Activated CD4-positive, CD25-positive, alpha-beta regulatory T cell treated with anti-CD3 and anti-CD28 coated beads, Interleukin-2, amount 50 U/mL, for 72 hours (primary cell): ENCODE results near the gene EPB41.
A peak's percentile ranks its signal among the peaks of the same experiment; 100 is the strongest.
"Not testable (repeated sequence)": the region's sequence is repeated elsewhere in the genome, so short reads cannot be mapped to it uniquely, and the experiment has no call there.

Source experiments
- DNase-seq: peaks from one replicate; pipeline ENCODE4 v3.0.0; 2021

Gene EPB41

DNA sequence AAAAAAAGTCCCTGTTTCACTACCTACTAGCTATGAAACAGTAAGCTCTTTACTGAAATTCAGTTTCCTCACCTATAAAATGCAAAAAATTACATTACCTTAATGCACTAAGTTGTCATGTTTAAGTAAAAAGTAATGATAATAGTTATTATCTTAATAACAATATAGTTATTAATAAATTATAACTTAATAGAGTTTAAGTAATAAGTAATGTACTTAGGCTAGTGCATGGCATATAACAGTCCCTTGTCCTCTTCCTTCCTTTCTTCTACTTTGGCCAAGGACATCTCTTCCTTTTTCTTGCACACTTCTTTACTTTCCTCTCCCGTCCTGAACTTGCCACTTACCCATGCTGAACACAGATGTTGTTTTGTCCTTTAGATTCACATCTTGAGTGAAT is 200.3 kb downstream of the EPB41 start:
- DNase-seq = no peak

DNA sequence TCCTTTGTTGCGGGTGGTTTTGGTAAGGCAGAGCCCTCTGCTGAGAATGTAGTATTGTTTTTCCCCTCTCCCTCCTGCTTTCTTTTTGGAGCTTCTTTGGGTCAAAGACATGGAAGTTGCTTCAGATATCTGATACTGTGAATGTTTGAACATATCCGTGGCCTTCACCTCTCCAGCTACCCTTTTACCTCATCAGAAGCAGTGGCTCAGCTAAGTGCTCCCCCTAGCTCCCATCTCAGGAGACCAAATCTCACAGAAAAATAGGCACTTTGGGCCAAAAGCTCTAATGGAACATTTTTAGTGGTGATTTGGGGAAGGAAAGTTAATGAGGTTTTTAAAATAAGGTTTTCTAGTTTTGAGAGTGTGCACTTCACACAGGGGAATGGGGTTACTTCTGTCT is 203.0 kb downstream of the EPB41 start:
- DNase-seq = no peak

DNA sequence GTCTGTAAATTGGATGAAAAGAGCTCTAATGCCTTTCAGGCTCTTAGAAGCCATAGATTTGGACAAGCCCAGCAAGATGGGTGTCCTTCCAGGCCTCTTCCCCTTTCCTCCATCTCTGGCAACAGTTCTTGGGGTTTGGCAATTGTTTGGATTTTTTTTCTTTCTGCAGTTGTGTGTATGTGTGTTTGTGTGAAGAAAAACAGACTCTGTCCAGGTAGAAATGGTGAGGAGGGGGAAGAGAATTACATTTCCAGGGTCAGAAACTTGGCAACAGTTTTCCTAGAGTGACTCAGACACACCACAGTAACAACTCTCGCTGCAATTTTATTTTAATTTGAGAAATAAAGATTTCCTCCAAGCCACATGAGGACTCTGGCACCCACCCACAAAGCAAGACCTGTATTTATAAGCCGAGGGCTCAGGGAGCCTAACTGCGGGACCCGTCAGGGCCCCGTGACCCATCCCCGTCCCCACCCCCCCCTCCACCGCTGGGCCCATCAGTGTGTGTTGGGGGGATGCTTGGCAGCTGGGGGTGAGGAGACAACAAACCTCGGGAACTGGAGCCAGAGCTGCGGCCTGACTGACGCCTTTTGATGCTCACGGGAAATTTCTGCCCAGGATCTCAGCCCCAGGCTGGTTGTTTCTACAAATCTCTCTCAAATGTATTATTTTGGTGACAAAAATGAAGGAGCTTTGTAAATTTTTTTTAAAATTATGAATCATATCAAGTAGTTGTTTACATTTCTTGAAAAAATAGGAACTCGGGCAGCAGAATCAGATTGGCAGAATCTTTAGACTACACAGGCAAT is 205.0 kb downstream of the EPB41 start:
- no peak for DNase-seq

DNA sequence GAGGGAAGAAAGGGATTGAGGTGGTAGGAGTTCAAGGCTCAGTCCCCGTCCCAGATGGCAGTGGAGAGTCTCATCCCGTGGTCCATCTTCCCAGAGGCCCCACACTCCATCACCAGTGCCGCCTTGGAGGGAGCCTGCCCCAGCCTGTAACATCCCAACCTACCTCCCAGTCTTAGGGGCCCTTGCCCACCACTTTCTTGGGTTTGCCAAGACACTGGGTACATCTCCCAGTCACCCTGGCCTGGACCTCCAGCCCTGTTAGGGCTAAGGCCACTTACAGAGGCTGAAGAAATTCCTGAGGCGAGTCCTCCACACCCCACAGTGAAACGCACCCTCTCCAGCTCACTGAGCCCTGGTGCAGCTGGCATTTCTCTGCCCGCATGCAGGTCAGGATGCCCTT is 206.0 kb downstream of the EPB41 start:
- DNase-seq = no peak

DNA sequence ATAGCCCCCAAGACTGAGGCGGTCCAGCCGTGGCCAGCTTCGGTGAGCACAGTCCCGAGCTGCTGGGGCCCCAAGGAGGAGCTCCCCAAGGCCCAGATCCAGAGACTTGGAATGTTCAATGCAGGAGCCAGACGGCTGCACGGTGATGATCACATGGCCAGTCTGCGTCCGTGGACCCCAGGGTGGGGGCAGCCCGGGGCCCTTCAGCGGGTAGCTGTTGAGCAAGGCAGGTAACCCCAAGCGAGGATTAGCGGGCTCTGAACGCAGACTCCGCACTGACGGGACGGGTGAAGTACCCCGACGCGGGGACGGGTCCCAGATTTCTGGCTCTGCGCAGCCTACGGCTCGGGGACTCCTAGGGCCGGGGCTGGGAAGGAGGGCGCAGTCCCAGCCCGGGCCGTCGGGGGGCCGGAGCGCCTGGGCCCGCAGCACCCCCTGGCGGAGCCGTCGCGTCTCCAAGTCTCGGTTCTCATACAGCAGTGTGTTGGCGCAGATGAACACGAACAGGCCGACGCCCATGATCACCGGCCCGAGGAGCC is 206.6 kb downstream of the EPB41 start:
- peak; percentile 67 for DNase-seq

DNA sequence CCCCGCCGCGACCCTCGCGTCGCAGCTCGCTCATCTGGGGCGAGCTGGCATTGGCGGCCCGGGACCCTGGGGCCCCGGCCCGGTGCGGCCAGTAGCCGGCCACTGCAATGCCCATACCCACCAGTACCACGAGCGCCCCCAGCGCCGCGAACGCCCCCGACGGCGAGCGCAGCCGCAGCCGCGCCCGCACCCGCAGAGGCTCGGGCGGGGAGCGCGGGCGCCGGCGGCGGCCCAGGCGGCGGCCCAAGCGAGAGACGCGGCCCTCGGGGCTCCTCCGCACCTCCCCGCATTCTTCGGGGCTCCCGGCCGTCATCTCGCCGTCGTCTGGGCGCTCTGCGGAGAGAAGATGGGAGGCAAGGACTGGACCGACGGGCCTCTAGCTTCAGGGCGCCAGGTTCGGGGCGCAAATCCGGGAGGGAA is 207.2 kb downstream of the EPB41 start:
- DNase-seq = no peak

DNA sequence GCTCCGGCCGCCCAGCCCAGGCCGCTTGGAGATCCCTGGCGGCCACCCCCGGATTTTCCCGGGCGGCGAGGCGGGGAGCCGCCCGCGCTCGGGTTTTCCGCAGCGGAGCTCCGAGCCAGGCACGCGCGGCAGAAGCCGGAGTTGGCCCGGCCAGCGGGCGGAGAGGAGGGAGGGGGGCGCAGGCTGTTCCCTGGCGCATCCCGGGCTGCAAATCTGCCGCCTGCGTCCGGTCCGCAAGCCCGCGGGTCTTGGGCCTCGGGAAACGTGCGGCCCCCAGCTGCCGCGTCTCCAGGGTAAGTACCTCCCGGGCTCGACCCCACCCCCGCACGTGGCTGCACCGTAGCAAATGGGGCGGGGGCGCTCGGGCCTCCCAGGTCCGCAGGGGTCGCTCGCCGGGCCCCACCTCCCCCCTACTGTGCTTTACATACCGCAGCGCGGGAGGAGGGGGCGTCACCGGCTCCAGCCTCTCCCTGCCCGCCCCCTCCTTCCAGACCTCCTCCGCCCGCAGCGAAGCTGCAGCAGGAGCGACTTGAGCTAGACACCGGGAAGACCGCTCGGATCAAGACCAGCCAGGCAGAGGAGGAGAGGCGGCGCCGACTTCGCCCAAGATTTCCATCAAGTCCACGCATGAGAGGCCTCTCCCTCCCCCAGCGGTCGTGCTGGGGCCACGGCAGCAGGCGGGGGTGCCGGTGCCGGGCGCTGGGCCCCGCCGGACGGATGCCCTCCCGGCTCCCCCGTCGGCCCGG is 207.7 kb downstream of the EPB41 start:
- DNase-seq = no peak

DNA sequence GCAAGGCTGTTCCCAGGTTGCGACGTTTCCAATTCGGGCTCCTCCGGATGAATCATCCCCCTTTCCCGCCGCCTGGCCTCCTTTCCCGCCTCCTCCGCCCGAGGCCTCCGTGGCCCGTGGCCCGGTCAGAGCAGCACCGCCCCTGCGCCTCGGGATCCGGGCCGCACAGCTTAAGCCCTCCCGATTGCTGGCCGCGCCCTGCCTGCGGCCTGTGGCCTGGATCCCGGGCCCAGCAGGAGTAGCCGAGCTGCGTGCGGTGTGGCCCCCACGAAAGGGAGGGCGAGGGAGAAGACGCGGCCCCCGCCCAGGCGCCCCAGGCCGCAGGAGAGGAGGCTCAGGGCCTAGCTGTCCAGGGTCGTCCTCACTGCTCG is 208.3 kb downstream of the EPB41 start:
- no peak for DNase-seq

DNA sequence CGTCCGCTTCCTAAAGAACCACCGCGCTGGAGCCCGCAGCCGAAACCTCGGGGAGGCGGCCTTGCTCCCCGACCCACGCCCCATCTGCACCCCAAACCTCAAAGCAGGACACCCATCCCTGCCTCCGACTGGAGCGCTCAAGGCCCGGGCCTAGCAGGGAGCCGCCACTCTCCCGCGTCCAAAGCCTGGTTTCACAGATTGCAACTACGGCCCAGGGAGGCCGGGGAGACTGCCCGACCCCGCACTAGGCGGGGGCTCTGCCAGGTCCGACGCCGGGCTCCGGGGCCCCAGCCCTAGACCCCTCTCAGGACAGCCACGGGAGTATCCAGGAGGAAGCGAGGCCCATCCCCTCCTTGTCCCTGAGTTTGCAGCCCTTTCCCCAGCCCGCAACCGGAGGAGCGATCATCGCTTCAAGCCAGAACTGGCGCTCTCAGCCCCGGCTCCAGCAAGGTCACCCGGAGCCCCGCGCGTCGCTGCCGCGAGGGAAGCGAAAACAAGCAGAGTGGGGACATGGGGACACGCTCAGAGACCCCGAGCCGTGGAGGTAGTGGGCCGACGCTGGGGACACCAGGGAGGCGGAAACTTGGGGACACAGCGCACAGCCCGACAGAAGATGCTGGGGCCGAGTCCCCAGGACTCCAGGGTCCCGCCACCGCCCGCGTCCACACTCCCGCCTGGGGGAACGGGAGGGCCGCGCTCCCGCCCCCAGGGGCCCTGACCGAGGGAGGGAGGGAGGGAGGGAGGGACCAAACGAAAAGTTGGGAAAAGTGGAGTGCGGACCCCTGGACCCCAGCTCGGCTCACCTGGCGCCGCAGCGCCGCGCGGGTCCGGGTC is 208.9 kb downstream of the EPB41 start:
- no peak for DNase-seq

DNA sequence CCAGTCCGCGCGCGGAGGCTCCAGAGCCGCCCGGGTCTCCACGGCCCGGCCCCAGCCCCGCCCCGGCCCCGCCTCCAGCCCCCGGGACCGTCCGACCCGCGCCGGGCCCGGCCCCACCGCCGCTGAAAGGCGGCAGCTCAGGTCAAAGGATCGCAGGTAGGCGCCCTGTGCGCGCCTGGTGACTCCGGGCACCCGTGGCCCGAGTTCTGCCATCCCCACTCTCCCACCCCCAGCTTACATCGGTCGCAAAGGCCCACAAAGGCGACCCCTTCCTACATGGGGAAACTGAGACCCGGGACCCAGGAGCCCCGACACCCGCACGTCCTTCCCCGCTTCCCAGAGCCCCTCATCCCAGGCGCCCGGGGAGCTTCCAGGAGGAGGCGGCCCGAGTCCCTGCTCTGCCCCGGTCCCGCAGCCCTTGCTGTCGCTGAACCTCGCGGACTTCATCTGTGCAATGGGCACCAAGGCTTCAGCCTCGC is 209.6 kb downstream of the EPB41 start, which contains the start of gene TMEM200B:
TMEM200B (minus strand) TSS at position 17 of the 479 bp plus-strand sequence. CDS start 2,075 bp downstream, outside the sequence.
- no peak for DNase-seq

DNA sequence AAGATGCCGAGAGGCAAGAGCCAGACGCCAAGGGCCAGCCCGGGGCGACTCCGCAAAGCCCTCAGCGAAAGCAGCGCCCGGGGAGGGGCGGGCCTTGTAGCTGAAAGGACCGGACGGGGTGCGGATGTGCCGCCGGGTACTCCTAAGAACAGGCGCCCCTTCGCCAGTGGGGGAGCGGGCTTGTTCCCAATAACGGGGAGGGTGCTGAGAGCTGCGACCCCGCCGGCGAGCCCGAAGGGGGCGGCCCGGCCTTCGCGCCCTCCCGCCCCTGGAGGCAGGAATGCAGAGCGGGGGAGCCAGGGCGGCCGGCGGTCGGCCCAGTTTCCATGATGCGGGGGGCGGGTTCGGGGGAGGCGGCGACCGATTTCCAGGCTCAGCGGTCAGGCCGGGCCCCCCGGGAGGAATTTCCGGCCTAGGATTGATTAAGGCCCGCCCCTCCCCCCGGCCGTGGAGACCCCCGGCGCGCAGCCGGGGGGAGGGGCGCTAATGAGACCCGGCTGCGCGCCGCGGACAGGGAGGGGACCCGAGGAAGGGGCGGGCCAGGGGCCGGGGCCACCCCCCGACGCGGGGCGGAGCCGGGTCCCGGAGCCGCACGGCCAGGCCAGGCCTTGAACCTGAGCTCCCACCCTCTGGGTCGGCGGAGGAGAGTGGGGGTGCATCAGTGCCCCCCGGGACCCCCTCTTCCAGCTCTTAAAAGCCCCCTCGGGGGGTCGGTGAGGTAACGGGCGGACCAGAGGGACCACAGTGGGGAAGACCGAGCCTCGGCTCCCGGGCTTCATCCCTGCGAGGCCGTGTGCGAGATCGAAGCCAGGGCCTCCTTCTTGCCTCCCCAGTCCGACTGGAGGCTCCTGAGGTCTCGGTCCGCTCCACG is 210.2 kb downstream of the EPB41 start:
- DNase-seq = peak; percentile 60

DNA sequence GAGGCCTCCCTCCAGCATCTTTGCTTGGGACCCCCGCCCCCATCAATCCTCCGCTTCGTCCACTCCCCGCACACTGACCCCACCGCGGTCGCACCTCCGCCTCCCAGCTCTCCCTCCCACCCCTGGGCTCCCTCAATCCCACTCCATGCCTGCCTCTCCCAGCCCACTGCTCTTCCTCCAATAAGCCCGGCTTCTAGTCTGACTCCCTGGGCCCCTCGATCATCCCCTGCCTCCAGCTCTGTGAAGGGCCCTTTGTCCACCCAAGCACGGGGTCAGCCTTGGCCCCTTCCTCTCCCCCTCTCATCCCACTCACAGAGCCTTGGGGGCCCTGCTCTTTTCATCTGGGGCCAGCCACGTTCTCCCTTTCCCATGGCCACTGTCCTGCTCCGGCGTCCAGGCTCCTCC is 210.9 kb downstream of the EPB41 start:
- no peak for DNase-seq

DNA sequence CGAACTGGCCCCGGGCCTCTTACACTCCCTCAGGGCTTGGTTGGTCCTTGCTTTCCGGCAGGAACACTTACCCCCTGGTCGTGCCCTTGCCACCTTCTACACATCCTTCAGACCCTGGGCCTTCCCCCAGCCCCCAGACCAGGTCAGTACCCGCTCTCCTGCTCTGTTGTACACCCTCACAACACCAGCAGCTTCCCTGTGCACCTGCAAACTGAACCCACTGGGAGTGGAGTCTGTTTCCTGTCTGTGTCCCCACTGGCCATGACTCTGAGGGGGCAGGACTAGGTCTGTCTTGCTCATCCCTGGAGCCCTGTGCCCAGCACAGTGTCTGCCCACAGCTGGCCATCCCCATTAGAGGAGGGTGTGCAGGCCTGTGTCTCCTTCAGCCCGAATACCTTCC is 211.4 kb downstream of the EPB41 start:
- DNase-seq = no peak

DNA sequence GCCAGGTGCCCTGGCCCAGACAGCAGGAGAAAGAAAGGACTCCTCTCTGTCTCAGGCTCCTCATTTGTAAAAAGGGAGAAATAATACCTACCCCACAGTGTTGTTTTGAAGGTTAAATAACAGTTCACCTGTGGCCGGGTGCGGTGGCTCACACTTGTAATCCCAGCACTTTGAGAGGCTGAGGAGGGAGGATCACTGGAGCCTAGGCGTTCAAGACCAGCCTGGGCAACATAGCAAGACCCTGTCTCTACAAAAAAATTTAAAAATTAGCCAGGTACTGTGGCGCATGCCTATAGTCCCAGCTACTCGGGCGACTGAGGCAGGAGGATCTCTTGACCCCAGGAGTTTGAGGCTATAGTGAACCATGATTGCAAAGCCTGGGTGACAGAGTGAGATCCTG is 211.8 kb downstream of the EPB41 start:
- DNase-seq = no peak

DNA sequence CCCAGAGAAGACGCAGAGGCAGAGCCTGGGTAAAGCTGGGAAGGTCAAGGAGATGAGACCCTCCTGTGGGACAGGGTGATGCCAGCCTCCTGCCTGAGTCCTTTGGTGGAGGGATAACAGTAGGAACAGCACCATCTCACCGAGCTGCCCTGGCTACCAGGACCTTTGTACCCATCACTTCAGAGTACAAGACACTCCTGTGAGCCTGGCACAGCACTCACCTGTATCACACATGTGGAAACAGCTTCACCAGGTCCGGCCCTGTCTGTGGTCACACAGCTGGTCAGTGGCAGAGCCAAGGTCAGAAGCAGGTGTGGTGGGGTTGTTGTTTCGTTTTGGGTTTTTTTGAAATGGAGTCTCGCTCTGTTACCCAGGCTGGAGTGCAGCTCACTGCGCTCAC is 214.4 kb downstream of the EPB41 start:
- no peak for DNase-seq

DNA sequence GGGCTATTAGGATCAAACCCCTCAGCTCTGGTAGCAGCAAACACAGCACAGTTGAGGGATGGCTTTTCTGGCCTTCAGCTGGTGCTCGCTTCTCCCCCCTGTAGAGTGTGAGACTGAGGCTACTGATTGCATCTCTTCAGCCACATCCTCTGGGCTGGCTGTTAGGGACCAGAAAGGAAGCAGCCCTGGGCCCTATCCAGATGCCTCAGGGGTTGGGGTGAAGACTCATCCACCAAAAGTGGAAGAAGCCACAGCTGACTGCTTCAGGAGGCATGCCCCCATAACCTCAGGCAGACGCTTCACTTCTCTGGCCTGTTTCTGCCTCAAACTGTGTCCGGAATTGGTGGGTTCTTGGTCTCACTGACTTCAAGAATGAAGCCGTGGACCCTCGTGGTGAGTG is 215.5 kb downstream of the EPB41 start:
- DNase-seq = no peak

DNA sequence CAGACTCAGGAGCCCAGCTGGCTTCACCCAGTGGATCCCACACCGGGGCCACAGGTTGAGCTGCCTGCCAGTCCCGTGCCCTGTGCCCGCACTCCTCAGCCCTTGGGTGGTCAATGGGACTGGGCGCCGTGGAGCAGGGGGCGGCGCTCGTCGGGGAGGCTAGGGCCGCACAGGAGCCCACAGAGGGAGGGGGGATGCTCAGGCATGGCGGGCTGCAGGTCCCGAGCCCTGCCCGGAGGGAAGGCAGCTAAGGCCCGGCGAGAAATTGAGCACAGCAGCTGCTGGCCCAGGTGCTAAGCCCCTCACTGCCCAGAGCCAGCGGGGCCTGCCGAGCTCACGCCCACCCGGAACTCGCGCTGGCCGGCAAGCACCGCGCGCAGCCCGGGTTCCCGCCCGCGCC is 216.7 kb downstream of the EPB41 start:
- DNase-seq = not testable (repeated sequence)

DNA sequence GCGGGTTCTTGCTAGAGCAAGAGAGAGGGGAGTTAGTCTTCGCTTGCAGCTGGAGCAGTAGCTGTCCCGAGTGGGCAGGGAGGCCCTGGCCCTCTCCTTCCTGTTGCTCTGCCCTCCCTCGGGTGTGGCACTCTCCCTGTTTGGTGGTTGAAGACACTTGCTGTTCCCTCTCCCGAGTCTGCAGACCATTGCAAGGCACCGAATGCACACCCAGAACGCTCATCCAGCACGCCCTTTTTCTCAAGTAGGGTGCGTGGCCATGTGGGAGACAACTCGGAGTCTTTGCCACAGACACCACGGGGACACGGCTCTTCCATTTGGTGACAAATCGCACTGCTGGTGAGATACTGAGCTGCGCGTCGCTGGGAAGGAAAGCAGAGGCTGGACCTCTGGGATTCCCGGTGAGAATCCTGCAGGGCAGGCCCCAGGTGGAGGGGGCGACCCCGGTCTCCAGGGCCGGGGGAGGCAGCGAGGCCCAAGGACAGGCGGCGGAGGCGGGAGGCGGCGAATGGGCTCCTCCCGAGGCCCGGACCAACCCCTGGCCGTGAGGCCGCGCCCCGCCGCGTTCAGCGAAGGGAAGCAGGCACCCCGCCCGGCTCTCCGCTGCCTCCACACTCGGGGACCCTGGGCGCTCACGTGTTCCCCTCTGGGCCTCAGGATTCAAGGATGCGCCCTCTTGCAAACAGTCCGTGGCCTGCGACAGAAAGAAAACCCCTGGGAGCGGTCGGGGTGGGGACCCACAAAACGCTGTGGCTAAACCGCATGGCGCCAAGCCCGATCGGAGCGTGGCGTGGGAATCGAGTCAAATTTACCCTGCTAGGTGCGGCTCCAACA is 219.7 kb downstream of the EPB41 start:
- no peak for DNase-seq

DNA sequence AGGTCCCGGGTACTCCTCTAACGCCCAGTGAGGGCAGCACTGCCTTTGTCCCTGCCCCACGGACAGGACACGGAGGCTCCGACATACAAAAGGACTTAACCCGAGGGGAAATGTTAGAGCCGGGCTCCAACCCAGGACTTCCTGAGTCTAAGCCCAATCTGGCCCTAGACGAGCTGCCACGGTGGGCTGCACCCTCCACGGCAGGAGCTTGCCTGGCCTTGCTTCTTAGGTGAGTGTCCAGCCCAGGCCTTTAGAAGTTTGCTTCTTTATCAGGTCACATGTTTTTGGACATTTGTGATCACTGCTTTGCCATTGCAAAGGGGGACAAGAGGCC is 220.3 kb downstream of the EPB41 start:
- DNase-seq = no peak

DNA sequence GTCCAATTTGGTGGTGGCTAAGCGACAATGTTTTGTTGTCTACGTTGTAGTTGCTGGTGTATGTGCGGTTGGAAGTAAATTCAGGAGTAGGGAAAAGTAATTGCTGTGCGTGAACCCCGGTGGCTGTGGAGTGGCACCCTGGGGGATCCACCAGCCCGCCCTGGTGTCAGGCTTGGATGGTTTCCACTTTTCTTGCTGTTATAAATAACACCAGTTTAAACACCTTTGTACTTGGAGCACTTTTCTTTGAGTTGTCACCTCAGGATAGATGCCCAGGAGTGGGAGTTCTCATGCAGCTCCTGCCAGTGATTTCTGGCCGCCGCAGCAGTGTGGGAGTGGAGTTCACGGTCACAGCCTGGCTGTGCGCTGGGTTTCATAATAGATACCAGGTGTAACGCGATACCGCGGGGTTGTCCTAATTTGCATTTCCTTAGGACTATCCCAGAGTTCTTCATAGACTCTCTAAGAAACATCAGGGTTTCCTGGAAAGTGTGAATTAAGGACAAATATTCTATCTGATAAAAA is 222.1 kb downstream of the EPB41 start:
- DNase-seq = no peak

DNA sequence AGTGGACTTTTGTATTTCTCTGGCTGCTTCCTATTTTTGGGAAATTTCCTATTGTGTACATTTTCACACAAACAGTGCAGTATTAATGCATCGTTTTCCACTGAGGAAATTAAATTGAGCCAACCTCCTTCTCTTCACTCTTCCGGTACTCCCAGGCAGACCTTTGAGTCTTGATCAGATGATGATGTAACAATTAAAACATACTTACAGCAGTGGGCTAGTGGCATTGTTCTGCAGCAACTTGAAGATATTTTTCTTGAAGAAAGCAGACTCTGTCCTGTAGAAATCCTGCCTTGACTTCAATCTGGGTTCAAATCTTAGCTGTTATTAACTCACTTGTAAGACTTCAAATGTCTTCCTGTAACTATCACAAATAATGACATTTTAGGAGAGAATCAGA is 228.3 kb downstream of the EPB41 start:
- DNase-seq = no peak
